Gastroesophageal sphincter (tissue), 4 donors: ENCODE results near the gene SMURF2. TPM values are rescaled to one million over a fixed set of nuclear protein-coding genes. Genes with fewer than 3 reads are reported as not detected.

Experiments used
- ATAC-seq: fragments of 150-250 bp; one replicate; pipeline ENCODE4 v1.9.1; 2016; ENCODE audit warnings: mild to moderate bottlenecking, moderate library complexity
- H3K27ac ChIP-seq, 4 donors: fragments of 200-600 bp; sonication (generic) in 3 of 4; 1 replicate in 3 of 4; 2 replicates in 1 of 4; pipeline ENCODE4 v1.5.1; 2016 to 2019
- H3K27me3 ChIP-seq: fragments of 200-600 bp; sonication (generic); one replicate; pipeline ENCODE4 v1.5.1; 2019
- H3K36me3 ChIP-seq, 2 donors: fragments of 200-600 bp; sonication (generic); one replicate each; pipeline ENCODE4 v1.5.1; 2019; ENCODE audit warnings: control low read depth in 1 of 2
- H3K4me1 ChIP-seq, 3 donors: fragments of 200-600 bp; sonication (generic); 1 replicate in 2 of 3; 2 replicates in 1 of 3; pipeline ENCODE4 v1.5.1; 2016 to 2019; ENCODE audit warnings: control low read depth in 2 of 3
- H3K4me3 ChIP-seq, 2 donors: fragments of 200-600 bp; sonication (generic); one replicate each; pipeline ENCODE4 v1.5.1; 2019; ENCODE audit warnings: mild to moderate bottlenecking in 1 of 2, moderate library complexity in 1 of 2
- H3K9me3 ChIP-seq, 3 donors: fragments of 200-600 bp; sonication (generic); one replicate each; pipeline ENCODE4 v1.5.1; 2017 to 2019; ENCODE audit warnings: control low read depth in 2 of 3
- EP300 ChIP-seq: sonication (generic); formaldehyde crosslinking; IDR thresholded peaks from one replicate; pipeline ENCODE4 v1.6.1; 2017; ENCODE audit warnings: antibody characterized with exemption, mild to moderate bottlenecking
- POLR2A ChIP-seq, 2 donors: fragments of 450-650 bp; IDR thresholded peaks; one replicate each; pipeline ENCODE4 v1.6.1; 2017; ENCODE audit warnings: antibody characterized with exemption in 2 of 2, mild to moderate bottlenecking in 2 of 2, moderate library complexity in 1 of 2
- POLR2AphosphoS5 ChIP-seq: sonication (generic); formaldehyde crosslinking; IDR thresholded peaks from one replicate; pipeline ENCODE4 v1.6.1; 2017; ENCODE audit warnings: antibody characterized with exemption
- WGBS, 2 donors: methylation state at CpG; one replicate each; pipeline ENCODE4 v1.1.5; 2018; ENCODE audit warnings: low coverage in 1 of 2; 5-methylcytosine and 5-hydroxymethylcytosine counted together
- total RNA-seq, 4 donors: library from RNA; depleted of rRNA; stranded (reverse); fragments of >200 nt; gene quantifications; one replicate each; pipeline ENCODE4 v1.1.0, GENCODE V29; 2016
- TF ChIP-seq, protein P1 (sequence below), 4 experiments: fragments of 200-600 bp in 2 of 4; fragments of 450-650 bp in 2 of 4; sonication (generic) in 1 of 4; IDR thresholded peaks; one replicate each; pipeline ENCODE4 v1.5.1; 2017 to 2019; ENCODE audit warnings: antibody characterized with exemption in 4 of 4, mild to moderate bottlenecking in 2 of 4, moderate library complexity in 2 of 4

Gene SMURF2
- total RNA-seq, 4 donors from 2014 or later, result 35.0 to 60.8 (median 37.9) TPM

DNA sequence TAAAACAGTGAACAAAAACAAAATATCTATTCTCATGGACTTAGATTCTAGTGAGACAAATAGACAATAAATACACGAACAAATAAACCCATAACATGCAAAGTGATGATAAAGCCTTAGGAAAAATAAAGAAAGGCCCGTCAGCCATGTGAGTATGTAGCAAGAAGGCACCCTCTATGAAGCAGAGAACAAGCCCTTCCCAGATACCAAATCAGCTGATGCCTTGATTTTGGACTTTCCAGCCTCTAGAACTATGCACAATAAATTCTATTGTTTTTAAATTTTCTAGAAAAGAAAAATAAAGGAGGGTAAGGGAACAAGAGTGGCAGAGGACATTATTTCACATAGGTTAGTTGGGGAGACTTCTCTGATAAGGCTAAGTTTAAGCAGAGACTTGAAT lies 40.7 kb upstream of the SMURF2 start:
- Histone ChIP-seq H3K4me1 (peaks cover 0 to 11% (median 0%) of the 10 kb centered on the region in 3 donors), H3K36me3 (no peaks in the 10 kb centered on the region), H3K27me3 (no peaks in the 10 kb centered on the region), H3K9me3 (no peaks in the 10 kb centered on the region), H3K27ac (no peak overlapping the region), H3K4me3 (no peak overlapping the region)
- WGBS, 2 donors, result 93% methylated on average over 2 of the region's 2 CpGs
- TF ChIP-seq, protein P1, sequence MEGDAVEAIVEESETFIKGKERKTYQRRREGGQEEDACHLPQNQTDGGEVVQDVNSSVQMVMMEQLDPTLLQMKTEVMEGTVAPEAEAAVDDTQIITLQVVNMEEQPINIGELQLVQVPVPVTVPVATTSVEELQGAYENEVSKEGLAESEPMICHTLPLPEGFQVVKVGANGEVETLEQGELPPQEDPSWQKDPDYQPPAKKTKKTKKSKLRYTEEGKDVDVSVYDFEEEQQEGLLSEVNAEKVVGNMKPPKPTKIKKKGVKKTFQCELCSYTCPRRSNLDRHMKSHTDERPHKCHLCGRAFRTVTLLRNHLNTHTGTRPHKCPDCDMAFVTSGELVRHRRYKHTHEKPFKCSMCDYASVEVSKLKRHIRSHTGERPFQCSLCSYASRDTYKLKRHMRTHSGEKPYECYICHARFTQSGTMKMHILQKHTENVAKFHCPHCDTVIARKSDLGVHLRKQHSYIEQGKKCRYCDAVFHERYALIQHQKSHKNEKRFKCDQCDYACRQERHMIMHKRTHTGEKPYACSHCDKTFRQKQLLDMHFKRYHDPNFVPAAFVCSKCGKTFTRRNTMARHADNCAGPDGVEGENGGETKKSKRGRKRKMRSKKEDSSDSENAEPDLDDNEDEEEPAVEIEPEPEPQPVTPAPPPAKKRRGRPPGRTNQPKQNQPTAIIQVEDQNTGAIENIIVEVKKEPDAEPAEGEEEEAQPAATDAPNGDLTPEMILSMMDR (IDR thresholded peaks at IDR 0.05), result no peak
- no peak for TF ChIP-seq POLR2AphosphoS5
- TF ChIP-seq EP300, result no peak
- no peak for ATAC-seq

DNA sequence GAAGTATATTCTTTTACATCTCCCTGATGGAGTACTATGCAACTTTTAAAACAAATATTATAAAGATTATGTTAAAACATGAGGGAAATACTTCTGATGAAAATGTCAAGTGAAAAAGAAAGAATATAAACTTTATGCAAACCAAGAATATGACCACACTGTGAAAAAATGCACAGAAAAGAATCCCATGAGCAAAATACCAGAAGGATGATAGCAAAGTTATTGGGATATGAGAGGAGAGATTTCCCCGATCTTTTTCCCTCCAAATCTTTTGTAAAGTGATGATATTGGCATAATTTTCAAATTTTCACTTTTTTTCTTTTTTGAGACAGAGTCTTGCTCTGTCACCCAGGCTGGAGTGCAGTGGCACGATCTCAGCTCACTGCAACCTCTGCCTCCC lies 36.6 kb upstream of the SMURF2 start:
- WGBS, 2 donors, result 79 to 82% methylated on average over 2 of the region's 2 CpGs
- no peaks in the 10 kb centered on the region for H3K9me3 ChIP-seq
- no peak for TF ChIP-seq POLR2AphosphoS5
- TF ChIP-seq, protein P1 (IDR thresholded peaks at IDR 0.05), result no peak
- TF ChIP-seq EP300, result no peak
- no peak for TF ChIP-seq POLR2A (IDR thresholded peaks at IDR 0.05)
- H3K4me1 ChIP-seq, result no peaks in the 10 kb centered on the region
- H3K4me3 ChIP-seq, result no peak overlapping the region
- H3K36me3 ChIP-seq, result no peaks in the 10 kb centered on the region
- H3K27ac ChIP-seq, result no peak overlapping the region
- no peak for ATAC-seq
- H3K27me3 ChIP-seq, result no peaks in the 10 kb centered on the region

DNA sequence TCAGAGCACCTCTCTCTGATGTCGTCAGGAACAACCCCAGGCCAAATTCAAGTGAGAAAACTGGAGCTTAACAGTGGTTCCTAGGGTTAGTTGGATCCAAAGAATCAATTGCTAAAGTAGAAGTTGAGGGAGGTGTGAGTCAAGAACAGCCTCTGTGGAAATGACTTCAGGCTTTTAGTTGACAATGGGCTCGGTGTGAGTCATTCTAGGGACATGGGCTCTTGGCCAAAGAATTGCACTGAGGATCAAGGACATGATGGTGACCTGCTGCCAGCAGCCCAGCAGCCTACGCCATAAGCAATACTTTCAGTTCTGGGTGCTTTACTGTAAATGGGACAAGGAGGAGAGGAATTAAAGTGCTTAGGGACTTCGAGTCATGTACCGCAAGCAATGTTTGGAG lies 32.1 kb upstream of the SMURF2 start:
- no peaks in the 10 kb centered on the region for H3K4me1 ChIP-seq
- no peak overlapping the region for H3K4me3 ChIP-seq
- TF ChIP-seq POLR2A (IDR thresholded peaks at IDR 0.05) (no peak), POLR2AphosphoS5 (peak; percentile 12), EP300 (no peak)
- TF ChIP-seq, protein P1 (IDR thresholded peaks at IDR 0.05), result no peak
- no peaks in the 10 kb centered on the region for H3K27me3 ChIP-seq
- H3K36me3 ChIP-seq, result no peaks in the 10 kb centered on the region
- no peaks in the 10 kb centered on the region for H3K9me3 ChIP-seq
- peak; percentile 78 for ATAC-seq
- H3K27ac ChIP-seq, result peak overlapping the region in 1 of 4 donors; percentile 10
- WGBS, 2 donors, result 47 to 72% methylated on average over 2 to 3 of the region's 5 CpGs

DNA sequence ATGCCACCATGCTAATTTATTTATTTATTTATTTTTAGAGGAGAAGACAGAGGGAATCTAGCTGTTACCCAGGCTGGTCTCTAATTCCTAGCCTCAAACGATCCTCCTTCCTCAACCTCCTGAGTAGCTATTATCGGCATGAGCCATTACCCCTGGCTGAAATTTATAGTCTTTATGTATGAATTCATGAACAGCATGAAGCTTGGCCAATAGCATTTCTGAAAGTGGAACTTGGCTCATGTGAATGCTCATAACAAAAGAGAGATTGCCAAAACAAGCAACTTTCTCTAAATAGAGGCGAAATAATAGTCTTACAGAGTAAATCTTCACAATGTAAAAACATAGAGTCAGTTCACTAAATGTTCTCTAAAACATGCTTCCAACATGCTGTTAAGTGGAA lies 30.1 kb upstream of the SMURF2 start:
- TF ChIP-seq, protein P1 (IDR thresholded peaks at IDR 0.05), result no peak
- TF ChIP-seq EP300 (no peak), POLR2AphosphoS5 (no peak), POLR2A (IDR thresholded peaks at IDR 0.05) (no peak)
- no peaks in the 10 kb centered on the region for H3K4me1 ChIP-seq
- H3K9me3 ChIP-seq, result no peaks in the 10 kb centered on the region
- WGBS, 2 donors, result 64 to 86% methylated on average over 3 of the region's 3 CpGs
- H3K27ac ChIP-seq, result no peak overlapping the region
- no peaks in the 10 kb centered on the region for H3K36me3 ChIP-seq
- no peak overlapping the region for H3K4me3 ChIP-seq
- H3K27me3 ChIP-seq, result no peaks in the 10 kb centered on the region
- ATAC-seq, result no peak

DNA sequence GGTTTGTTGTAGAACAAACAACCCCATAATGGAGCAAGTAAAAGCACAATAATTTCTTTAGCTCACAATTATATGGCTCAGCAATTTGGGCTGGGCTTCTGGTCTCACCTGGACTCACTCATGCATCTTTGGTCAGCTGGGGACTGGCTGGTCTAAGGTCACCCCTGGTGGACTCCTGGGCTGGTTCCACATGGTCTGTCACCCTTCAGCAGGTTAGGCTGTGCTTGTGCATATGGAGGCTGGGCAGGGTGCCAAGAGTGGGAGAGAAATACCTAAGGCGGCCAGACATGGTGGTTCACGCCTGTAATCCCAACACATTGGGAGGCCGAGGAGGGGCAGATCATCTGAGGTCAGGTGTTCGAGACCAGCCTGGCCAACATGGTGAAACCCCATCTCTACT lies 27.0 kb upstream of the SMURF2 start:
- Histone ChIP-seq H3K27ac (no peak overlapping the region), H3K36me3 (no peaks in the 10 kb centered on the region), H3K4me1 (no peaks in the 10 kb centered on the region), H3K4me3 (no peak overlapping the region), H3K27me3 (no peaks in the 10 kb centered on the region), H3K9me3 (no peaks in the 10 kb centered on the region)
- WGBS, 2 donors, result 100% methylated on average over 1 of the region's 4 CpGs; no CpG with 5 or more reads in 1 of the 2 donors
- ATAC-seq, result no peak
- TF ChIP-seq POLR2A (IDR thresholded peaks at IDR 0.05) (no peak), EP300 (no peak), POLR2AphosphoS5 (no peak)
- TF ChIP-seq, protein P1 (IDR thresholded peaks at IDR 0.05), result no peak
